GM04503 (cell line): ENCODE data around the gene GJA5.
"Not testable (repeated sequence)": the region's sequence is repeated elsewhere in the genome, so short reads cannot be mapped to it uniquely, and the experiment has no call there.

Experiments
- DNase-seq: peaks from one replicate; pipeline ENCODE4 v3.0.0-alpha.2; 2012; ENCODE audit warnings: low read depth

The GJA5 gene

GRCh38 chr1:147762233-147763024 lies 2.0 kb upstream of the GJA5 start:
- DNase-seq: no peak

GRCh38 chr1:147758379-147759100 lies 1.9 kb downstream of the GJA5 start:
- DNase-seq: no peak

DNA sequence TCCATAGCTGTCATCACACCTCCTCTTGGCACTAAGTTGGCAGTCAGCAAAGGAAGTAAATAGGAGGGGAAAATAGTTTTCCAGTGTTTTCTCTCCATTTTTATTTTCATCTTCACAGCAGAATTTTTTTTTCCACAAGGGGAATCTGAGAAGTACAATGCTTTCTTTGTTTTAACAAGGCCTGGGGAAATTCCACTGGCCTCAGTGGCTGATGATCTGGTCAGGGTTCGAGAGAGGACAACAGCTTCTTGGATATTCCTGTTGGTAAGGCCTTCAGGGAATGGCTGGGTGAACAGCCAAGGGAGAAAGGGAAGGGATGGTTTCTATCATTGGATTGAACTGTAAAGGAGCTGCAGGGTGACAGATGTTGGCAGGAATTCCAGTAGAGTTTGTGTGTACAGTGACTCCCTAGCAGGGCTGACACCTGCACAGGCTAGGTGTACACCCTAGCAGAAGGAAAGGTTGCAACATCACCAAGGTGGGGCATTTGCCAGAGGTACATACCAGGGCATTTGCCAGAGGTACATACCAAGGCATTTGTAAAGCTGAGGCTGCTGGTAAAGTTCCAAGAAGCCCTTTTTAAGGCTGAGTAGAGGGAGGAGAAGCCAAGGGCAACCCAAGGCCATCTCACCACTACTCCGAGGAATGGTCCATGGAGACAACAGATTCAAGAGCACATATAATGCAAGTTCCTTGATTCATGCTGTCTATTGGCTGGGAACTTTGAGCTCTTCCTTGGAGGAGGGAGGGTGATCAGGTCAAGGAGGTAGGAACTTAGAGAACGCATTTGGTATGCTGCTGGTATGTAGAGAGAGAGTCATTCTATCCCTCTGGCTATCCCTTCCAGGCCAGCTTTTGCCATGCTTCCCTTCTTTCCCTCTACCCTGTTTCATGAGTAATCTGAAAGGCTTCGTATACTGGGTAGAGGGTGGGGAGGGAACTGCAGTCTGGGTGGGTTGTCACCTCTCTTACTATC lies 3.1 kb downstream of the GJA5 start:
- no peak for DNase-seq

- no peak for DNase-seq
These were observed 4.1 kb downstream of the GJA5 start for GRCh38 chr1:147756341-147756740.

GRCh38 chr1:147754661-147755060 lies 5.7 kb downstream of the GJA5 start:
- no peak for DNase-seq

DNA sequence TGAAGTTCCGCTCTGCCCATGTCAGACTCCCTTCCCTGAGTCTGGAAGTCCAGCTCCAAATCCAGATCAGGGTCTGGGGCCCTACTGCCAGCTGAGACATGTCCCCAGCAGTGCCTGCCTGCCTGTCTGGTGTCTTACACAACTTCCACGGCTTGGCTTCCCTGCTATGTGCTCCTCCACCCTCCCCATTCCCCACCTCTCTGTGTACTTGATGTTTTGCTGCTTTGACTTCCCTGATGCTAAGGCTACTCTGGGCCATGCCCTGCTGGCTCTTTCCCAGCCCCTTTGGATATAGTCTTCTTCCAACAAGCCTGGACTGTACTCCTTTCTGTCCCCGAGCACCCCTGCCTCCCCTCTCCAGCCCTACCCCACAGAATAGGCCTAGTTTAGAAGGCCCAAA lies 7.3 kb downstream of the GJA5 start:
- DNase-seq: no peak

DNA sequence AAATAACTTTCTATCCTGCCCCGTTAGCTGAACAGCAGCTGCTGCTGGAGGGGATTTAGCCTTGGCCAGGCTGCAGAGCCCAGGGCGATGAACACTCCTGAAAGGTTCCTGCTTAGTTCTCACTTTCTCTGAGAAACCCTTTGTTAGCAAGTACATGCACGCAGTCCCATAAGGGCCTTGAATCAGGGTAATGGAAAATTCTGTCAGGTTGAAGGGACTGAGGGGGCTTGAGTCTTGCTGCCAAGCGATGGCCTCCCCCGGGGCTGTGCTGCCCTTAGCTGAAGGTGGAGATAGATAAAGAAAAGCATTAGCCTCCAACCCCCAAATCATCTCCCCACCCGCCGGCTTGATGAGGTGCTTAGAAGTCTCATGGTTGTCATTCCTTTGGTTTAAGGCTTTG lies 7.9 kb downstream of the GJA5 start:
- no peak for DNase-seq

- DNase-seq: no peak
These were observed 9.1 kb downstream of the GJA5 start for GRCh38 chr1:147751346-147751745.

DNA sequence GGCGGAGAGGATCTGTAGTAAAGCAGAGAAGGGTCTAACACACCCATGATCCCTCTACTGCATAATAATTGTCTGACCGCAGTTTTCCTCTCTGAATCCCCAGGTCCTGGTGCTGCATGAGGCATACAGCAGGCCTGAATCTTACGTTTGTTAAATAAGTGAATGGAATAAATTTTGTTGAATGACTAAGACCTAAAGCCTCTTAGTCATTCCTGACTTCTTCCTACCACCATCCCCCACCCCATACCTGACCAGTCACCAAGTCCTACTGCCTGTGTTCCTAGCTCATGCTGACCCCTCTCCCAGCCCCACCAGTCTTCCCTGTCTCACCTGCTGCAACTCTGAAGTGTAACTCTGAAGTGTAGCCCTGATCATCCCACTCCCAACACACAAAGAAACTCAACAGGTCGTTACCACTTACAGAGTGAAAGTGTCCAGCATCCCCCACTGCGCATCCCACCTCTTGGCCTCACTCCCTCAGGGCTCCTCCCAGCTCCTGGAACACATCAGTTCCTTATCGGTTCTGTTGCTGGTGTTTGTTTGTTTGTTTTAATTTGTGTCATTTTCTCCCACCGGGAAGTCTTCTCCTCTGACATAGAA lies 9.7 kb downstream of the GJA5 start:
- DNase-seq: no peak

DNA sequence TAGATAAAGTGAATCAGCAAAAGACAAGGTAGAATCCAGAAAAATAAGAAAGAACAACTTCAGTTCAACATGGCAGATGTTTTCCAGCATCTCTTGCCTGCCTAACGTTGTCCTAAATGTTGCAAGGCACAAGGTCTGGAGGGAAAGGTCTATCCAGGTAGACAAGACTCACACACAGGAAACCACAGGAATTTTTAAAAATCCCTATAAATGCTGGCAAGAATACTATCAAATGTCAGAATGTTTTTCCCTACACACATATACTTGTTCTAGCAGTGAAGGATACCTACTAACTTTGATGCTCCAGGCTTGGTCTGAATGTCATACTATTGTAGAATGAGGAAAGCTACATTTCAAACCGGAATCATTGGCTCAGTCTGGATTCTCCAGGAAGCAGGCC lies 10.6 kb downstream of the GJA5 start:
- no peak for DNase-seq

- DNase-seq: no peak
These were observed 11.6 kb downstream of the GJA5 start for GRCh38 chr1:147748676-147749350.

GRCh38 chr1:147747966-147748365 lies 12.4 kb downstream of the GJA5 start:
- DNase-seq: no peak

- DNase-seq: no peak
These were observed 15.1 kb downstream of the GJA5 start for GRCh38 chr1:147745271-147745670.

- no peak for DNase-seq
These were observed 19.3 kb downstream of the GJA5 start for GRCh38 chr1:147741065-147741464.

- no peak for DNase-seq
These were observed 20.0 kb downstream of the GJA5 start for GRCh38 chr1:147740391-147740790.

GRCh38 chr1:147738739-147739476 lies 21.5 kb downstream of the GJA5 start:
- DNase-seq: no peak

- no peak for DNase-seq
These were observed 22.3 kb downstream of the GJA5 start for GRCh38 chr1:147738129-147738528.

GRCh38 chr1:147736883-147737282 lies 23.5 kb downstream of the GJA5 start:
- no peak for DNase-seq

DNA sequence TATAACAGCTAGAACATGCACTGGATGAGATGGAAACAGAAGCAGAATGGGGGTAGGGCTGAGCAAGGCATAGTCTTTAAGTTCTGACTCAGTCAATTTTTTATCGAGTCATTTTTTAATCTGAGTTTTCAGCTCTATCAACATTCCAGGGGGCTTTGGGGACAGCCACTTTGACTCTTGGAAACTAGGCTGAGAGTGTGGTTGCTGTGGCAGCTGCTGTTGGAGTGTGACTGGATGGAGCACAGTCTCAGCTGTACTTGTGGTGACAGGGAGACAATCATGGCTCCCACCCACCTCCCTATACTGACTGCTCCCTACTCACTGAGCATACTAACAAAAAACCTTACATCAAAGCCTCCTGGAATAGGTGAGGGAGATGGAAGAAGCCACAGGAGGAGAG lies 25.0 kb downstream of the GJA5 start:
- no peak for DNase-seq

DNA sequence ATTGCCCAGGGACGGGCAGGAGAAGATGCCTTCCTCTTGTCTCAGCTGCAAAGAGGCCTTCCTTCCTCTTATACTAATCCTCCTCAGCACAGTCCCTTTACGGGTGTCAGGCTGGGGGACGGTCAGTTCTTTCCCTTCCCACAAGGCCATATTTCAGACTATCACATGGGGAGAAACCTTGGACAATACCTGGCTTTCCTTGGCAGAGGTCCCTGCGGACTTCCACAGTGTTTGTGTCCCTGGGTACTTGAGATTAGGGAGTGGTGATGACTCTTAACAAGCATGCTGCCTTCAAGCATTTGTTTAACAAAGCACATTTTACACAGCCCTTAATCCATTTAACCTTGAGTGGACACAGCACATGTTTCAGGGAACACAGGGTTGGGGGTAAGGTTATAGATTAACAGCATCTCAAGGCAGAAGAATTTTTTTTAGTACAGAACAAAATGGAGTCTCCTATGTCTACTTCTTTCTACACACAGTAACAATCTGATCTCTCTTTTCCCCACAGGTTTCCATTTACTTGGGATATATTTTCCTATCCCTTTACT lies 26.0 kb downstream of the GJA5 start:
- not testable (repeated sequence) for DNase-seq
